ENCODE data around the gene HTT.

DNA sequence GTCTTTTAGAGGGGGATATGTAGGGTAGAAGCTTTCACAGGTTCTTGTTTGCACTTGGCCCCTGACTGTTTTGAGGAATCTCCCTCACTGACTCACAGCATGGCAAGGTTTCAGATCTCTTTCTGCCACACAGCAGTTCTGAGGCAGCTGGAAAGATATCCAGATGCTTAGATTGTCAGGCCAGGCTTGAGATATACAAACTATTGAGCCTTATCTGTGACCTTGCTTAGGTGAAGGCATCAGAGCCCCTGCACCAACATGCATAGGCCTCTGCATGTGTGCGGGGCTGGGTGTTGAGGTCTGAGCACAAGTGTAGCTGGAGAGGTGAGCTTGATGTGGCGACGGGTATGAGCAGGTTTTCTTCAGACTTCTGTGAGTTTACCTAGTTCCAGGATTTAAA, 93.5 kb downstream of the HTT start:
- no peak for TF ChIP-seq POLR2A (IDR thresholded peaks at IDR 0.05; ENCODE audit: low read length)
- no peak for TF ChIP-seq GATA1 (IDR thresholded peaks at IDR 0.05; ENCODE audit: low read depth, low read length)
